HEK293 (cell line): ENCODE measurements around the gene NKX1-1.

Experiments
- ATF2 ChIP-seq: fragments of 450-650 bp; formaldehyde crosslinking; IDR thresholded peaks from 2 replicates; pipeline ENCODE4 v1.5.1; 2016; ENCODE audit warnings: missing biosample characterization, missing genetic modification characterization, low read depth
- CTCF ChIP-seq: fragments of 450-650 bp; formaldehyde crosslinking; IDR thresholded peaks from 2 replicates; pipeline ENCODE4 v1.5.1; 2016; ENCODE audit warnings: missing biosample characterization, missing genetic modification characterization
- MEIS1 ChIP-seq: sonication (generic); formaldehyde crosslinking; IDR thresholded peaks from 2 replicates; pipeline ENCODE4 v1.8.1; 2022; ENCODE audit warnings: missing genetic modification reagents, mild to moderate bottlenecking, borderline replicate concordance
- PBX3 ChIP-seq: sonication (generic); formaldehyde crosslinking; IDR thresholded peaks from 2 replicates; pipeline ENCODE4 v1.8.1; 2022; ENCODE audit warnings: mild to moderate bottlenecking, moderate library complexity, missing genetic modification reagents
- SP2 ChIP-seq: fragments of 450-650 bp; formaldehyde crosslinking; IDR thresholded peaks from 2 replicates; pipeline ENCODE4 v1.5.1; 2016; ENCODE audit warnings: missing biosample characterization, missing genetic modification characterization
- YY1 ChIP-seq: fragments of 450-650 bp; formaldehyde crosslinking; IDR thresholded peaks from 2 replicates; pipeline ENCODE4 v1.5.1; 2018; ENCODE audit warnings: missing biosample characterization, missing genetic modification characterization
- ZBTB10 ChIP-seq: fragments of 450-650 bp; formaldehyde crosslinking; IDR thresholded peaks from 2 replicates; pipeline ENCODE4 v1.5.1; 2016; ENCODE audit warnings: missing biosample characterization, missing genetic modification characterization
- ZBTB11 ChIP-seq: fragments of 450-650 bp; formaldehyde crosslinking; conservative IDR thresholded peaks from 2 replicates; pipeline ENCODE4 v1.5.1; 2016; ENCODE audit warnings: low read depth, missing biosample characterization, missing genetic modification characterization
- ZNF114 ChIP-seq: fragments of 450-650 bp; formaldehyde crosslinking; IDR thresholded peaks from 2 replicates; pipeline ENCODE4 v1.5.0; 2017; ENCODE audit warnings: missing biosample characterization, missing genetic modification characterization
- ZNF16 ChIP-seq: fragments of 450-650 bp; formaldehyde crosslinking; IDR thresholded peaks from 2 replicates; pipeline ENCODE4 v1.5.1; 2016; ENCODE audit warnings: low read depth, missing biosample characterization, missing genetic modification characterization
- ZNF266 ChIP-seq: fragments of 450-650 bp; formaldehyde crosslinking; IDR thresholded peaks from 2 replicates; pipeline ENCODE4 v1.5.1; 2016; ENCODE audit warnings: missing biosample characterization, missing genetic modification characterization, low read depth
- ZNF274 ChIP-seq, 2 experiments: fragments of 200-500 bp in 1 of 2; fragments of 450-650 bp in 1 of 2; sonication (Bioruptor generic) in 1 of 2; formaldehyde crosslinking in 1 of 2; IDR thresholded peaks; 2 replicates each; pipeline versions ENCODE4 v1.5.1 to v1.6.1; 2014 to 2016; ENCODE audit warnings: borderline replicate concordance in 1 of 2, inconsistent platforms in 1 of 2, low read length in 1 of 2, missing biosample characterization in 1 of 2, missing genetic modification characterization in 1 of 2
- ZNF558 ChIP-seq: fragments of 450-650 bp; formaldehyde crosslinking; IDR thresholded peaks from 2 replicates; pipeline ENCODE4 v1.5.1; 2016; ENCODE audit warnings: missing biosample characterization, missing genetic modification characterization

GRCh38 chr4:1385373-1386340 lies 20.6 kb downstream of the NKX1-1 start:
- no peak for TF ChIP-seq YY1 (tag by site-specific recombination)
- no peak for TF ChIP-seq ZBTB11
- no peak for TF ChIP-seq CTCF (tag by site-specific recombination)
- no peak for TF ChIP-seq ATF2 (tag by site-specific recombination)
- no peak for TF ChIP-seq SP2 (tag by site-specific recombination)
- TF ChIP-seq ZNF558 (tag by site-specific recombination), result no peak
- no peak for TF ChIP-seq ZNF274 (IDR thresholded peaks at IDR 0.05; ENCODE audit: low read length)
- no peak for TF ChIP-seq ZNF274 (tag by site-specific recombination; IDR thresholded peaks at IDR 0.05; ENCODE audit: borderline replicate concordance)
- no peak for TF ChIP-seq PBX3
- TF ChIP-seq ZNF16 (tag by site-specific recombination), result no peak
- TF ChIP-seq MEIS1, result no peak
- no peak for TF ChIP-seq ZNF266 (tag by site-specific recombination)
- no peak for TF ChIP-seq ZBTB10 (tag by site-specific recombination)
- TF ChIP-seq ZNF114, result no peak
